Mesenchymal stem cell (in vitro differentiated cells and primary cell): ENCODE measurements around the gene CHST14.

ENCODE experiments used
- DNase-seq: peaks from one replicate; pipeline ENCODE4 v3.0.0-alpha.2; 2013
- H2AFZ ChIP-seq: one replicate; pipeline ENCODE4 v1.6.1; 2013; ENCODE audit warnings: low read depth, mild to moderate bottlenecking, control low read depth, inconsistent platforms, low read length, moderate library complexity
- H2AK5ac ChIP-seq: 2 replicates; pipeline ENCODE4 v1.6.1; 2013; ENCODE audit warnings: low read length, moderate library complexity, mild to moderate bottlenecking, inconsistent platforms; ENCODE audit not compliant: severe bottlenecking
- H2BK120ac ChIP-seq: one replicate; pipeline ENCODE4 v1.6.1; 2013; ENCODE audit warnings: low read depth, mild to moderate bottlenecking, inconsistent platforms, low read length, moderate library complexity
- H2BK12ac ChIP-seq, 2 experiments: one replicate each; pipeline ENCODE4 v1.6.1; 2013; ENCODE audit warnings: inconsistent platforms in 2 of 2, low read length in 2 of 2, mild to moderate bottlenecking in 2 of 2, moderate library complexity in 2 of 2, control low read depth in 1 of 2
- H2BK15ac ChIP-seq: one replicate; pipeline ENCODE4 v1.6.1; 2013; ENCODE audit warnings: mild to moderate bottlenecking, low read depth, inconsistent platforms; ENCODE audit not compliant: poor library complexity, severe bottlenecking
- H2BK5ac ChIP-seq: 2 replicates; pipeline ENCODE4 v1.6.1; 2013; ENCODE audit warnings: low read depth, mild to moderate bottlenecking, low read length, control low read depth, inconsistent platforms; ENCODE audit not compliant: poor library complexity, severe bottlenecking
- H3K14ac ChIP-seq, 2 experiments: one replicate each; pipeline ENCODE4 v1.6.1; 2013; ENCODE audit warnings: inconsistent platforms in 2 of 2, low read length in 2 of 2, control low read depth in 1 of 2, mild to moderate bottlenecking in 1 of 2, moderate library complexity in 1 of 2
- H3K18ac ChIP-seq, 2 experiments: one replicate each; pipeline ENCODE4 v1.6.1; 2013; ENCODE audit warnings: inconsistent platforms in 2 of 2, low read length in 2 of 2, control low read depth in 1 of 2, low read depth in 1 of 2, mild to moderate bottlenecking in 1 of 2
- H3K23ac ChIP-seq, 2 experiments: one replicate each; pipeline ENCODE4 v1.6.1; 2013; ENCODE audit warnings: inconsistent platforms in 2 of 2, low read length in 2 of 2, mild to moderate bottlenecking in 2 of 2, moderate library complexity in 2 of 2, control low read depth in 1 of 2
- H3K27ac ChIP-seq: 2 replicates; pipeline ENCODE4 v1.5.1; 2013; ENCODE audit warnings: mild to moderate bottlenecking, moderate library complexity, low read length, control low read depth, inconsistent platforms; ENCODE audit not compliant: poor library complexity, severe bottlenecking
- H3K27me3 ChIP-seq, 2 experiments: 2 replicates each; pipeline versions ENCODE4 v1.6.1 to v1.7.0; 2013; ENCODE audit warnings: low read length in 2 of 2, mild to moderate bottlenecking in 2 of 2, moderate library complexity in 2 of 2, control low read depth in 1 of 2, inconsistent platforms in 1 of 2; ENCODE audit not compliant: control insufficient read depth in 1 of 2, insufficient read depth in 1 of 2
- H3K36me3 ChIP-seq, 2 experiments: 2 replicates each; pipeline versions ENCODE4 v1.6.1 to v1.7.0; 2013; ENCODE audit warnings: low read length in 2 of 2, control low read depth in 1 of 2, inconsistent platforms in 1 of 2, low read depth in 1 of 2, mild to moderate bottlenecking in 1 of 2; ENCODE audit not compliant: insufficient read depth in 2 of 2, control insufficient read depth in 1 of 2
- H3K4ac ChIP-seq, 2 experiments: one replicate each; pipeline ENCODE4 v1.6.1; 2013; ENCODE audit warnings: inconsistent platforms in 2 of 2, low read length in 2 of 2, mild to moderate bottlenecking in 2 of 2, moderate library complexity in 2 of 2, control low read depth in 1 of 2, low read depth in 1 of 2
- H3K4me1 ChIP-seq: 2 replicates; pipeline ENCODE4 v1.6.1; 2013; ENCODE audit warnings: low read depth, low read length, control low read depth; ENCODE audit not compliant: control insufficient read depth, insufficient read depth
- H3K4me2 ChIP-seq: 2 replicates; pipeline ENCODE4 v1.6.1; 2013; ENCODE audit warnings: low read length, mild to moderate bottlenecking, inconsistent platforms; ENCODE audit not compliant: poor library complexity, severe bottlenecking
- H3K4me3 ChIP-seq, 2 experiments: 2 replicates each; pipeline versions ENCODE4 v1.5.1 to v1.7.0; 2013; ENCODE audit warnings: low read length in 2 of 2, mild to moderate bottlenecking in 2 of 2, control low read depth in 1 of 2, low read depth in 1 of 2; ENCODE audit not compliant: insufficient read depth in 1 of 2
- H3K79me1 ChIP-seq: replicated peaks from 2 replicates; pipeline ENCODE4 v1.6.1; 2013; ENCODE audit warnings: mild to moderate bottlenecking, control low read depth, low read length, inconsistent platforms; ENCODE audit not compliant: poor library complexity, severe bottlenecking
- H3K9ac ChIP-seq: 2 replicates; pipeline ENCODE4 v1.7.0; 2013; ENCODE audit warnings: mild to moderate bottlenecking, low read length, moderate library complexity
- H3K9me3 ChIP-seq: 2 replicates; pipeline ENCODE4 v1.7.0; 2013; ENCODE audit warnings: mild to moderate bottlenecking, low read length; ENCODE audit not compliant: control insufficient read depth
- H4K8ac ChIP-seq: one replicate; pipeline ENCODE4 v1.6.1; 2013; ENCODE audit warnings: inconsistent platforms, mild to moderate bottlenecking, low read length, moderate library complexity
- H4K91ac ChIP-seq: one replicate; pipeline ENCODE4 v1.6.1; 2013; ENCODE audit warnings: mild to moderate bottlenecking, low read length, inconsistent platforms
- WGBS: methylation state at CpG from one replicate; pipeline ENCODE4 v1.1.7; 2013; ENCODE audit warnings: mixed read lengths; 5-methylcytosine and 5-hydroxymethylcytosine counted together

Gene CHST14

GRCh38 chr15:40500568-40501330 lies 30.0 kb downstream of the CHST14 start:
- 95% methylated on average over 4 of the region's 4 CpGs for WGBS
- Histone ChIP-seq H3K79me1 (no peaks in the 10 kb centered on the region), H4K91ac (no peak overlapping the region), H3K9ac (peak overlapping the region; percentile 58), H4K8ac (no peak overlapping the region), H3K4ac (no peak overlapping the region), H2BK12ac (no peak overlapping the region), H2BK5ac (no peak overlapping the region), H3K14ac (no peak overlapping the region), H2AFZ (no peak overlapping the region), H3K23ac (no peak overlapping the region), H3K27ac (no peak overlapping the region), H2AK5ac (no peak overlapping the region), H3K36me3 (no peaks in the 10 kb centered on the region), H3K4me2 (no peak overlapping the region), H3K27me3 (peaks cover 14 to 22% of the 10 kb centered on the region in 2 experiments), H3K9me3 (no peaks in the 10 kb centered on the region), H3K4me3 (no peak overlapping the region), H3K18ac (no peak overlapping the region), H3K4me1 (peaks cover 1% of the 10 kb centered on the region), H2BK15ac (no peak overlapping the region), H2BK120ac (no peak overlapping the region)
- no peak for DNase-seq

GRCh38 chr15:40501487-40501886 lies 30.7 kb downstream of the CHST14 start:
- WGBS = 73% methylated on average over 6 of the region's 6 CpGs

GRCh38 chr15:40506964-40507571 lies 36.3 kb downstream of the CHST14 start:
- Histone ChIP-seq H3K9ac (peak overlapping the region; percentile 43), H2BK120ac (peak overlapping the region; percentile 79), H2AK5ac (no peak overlapping the region), H2BK12ac (peak overlapping the region; percentile 39 to 63), H3K14ac (no peak overlapping the region), H3K4me2 (peak overlapping the region; percentile 95), H3K4me3 (peak overlapping the region in 1 of 2 experiments; percentile 68), H3K79me1 (no peaks in the 10 kb centered on the region), H2AFZ (peak overlapping the region; percentile 93), H3K27ac (no peak overlapping the region), H4K91ac (peak overlapping the region; percentile 68), H3K9me3 (no peaks in the 10 kb centered on the region), H3K4me1 (peaks cover 16% of the 10 kb centered on the region), H3K23ac (no peak overlapping the region), H2BK5ac (no peak overlapping the region), H3K4ac (peak overlapping the region in 1 of 2 experiments; percentile 37), H3K27me3 (peaks cover 14 to 29% of the 10 kb centered on the region in 2 experiments), H3K18ac (peak overlapping the region; percentile 62 to 93), H2BK15ac (no peak overlapping the region), H3K36me3 (no peaks in the 10 kb centered on the region), H4K8ac (peak overlapping the region; percentile 98)
- peak; percentile 85 for DNase-seq
- 4% methylated on average over 28 of the region's 30 CpGs for WGBS

More at GRCh38 chr15:40501487-40501886, 30.7 kb downstream of the CHST14 start:
- H3K4me2 ChIP-seq = no peak overlapping the region
- no peak overlapping the region for H2BK12ac ChIP-seq
- no peak overlapping the region for H2BK120ac ChIP-seq
- H3K23ac ChIP-seq = no peak overlapping the region
- H3K36me3 ChIP-seq = no peaks in the 10 kb centered on the region
- no peak for DNase-seq
- no peak overlapping the region for H3K9ac ChIP-seq
- H3K27me3 ChIP-seq = peaks cover 14 to 20% of the 10 kb centered on the region in 2 experiments
- H4K91ac ChIP-seq = no peak overlapping the region
- H3K4me3 ChIP-seq = no peak overlapping the region
- no peaks in the 10 kb centered on the region for H3K9me3 ChIP-seq
- no peak overlapping the region for H2AK5ac ChIP-seq
- no peaks in the 10 kb centered on the region for H3K79me1 ChIP-seq
- H2BK15ac ChIP-seq = no peak overlapping the region
- H3K14ac ChIP-seq = no peak overlapping the region
- no peak overlapping the region for H2AFZ ChIP-seq
- no peak overlapping the region for H3K27ac ChIP-seq
- no peak overlapping the region for H3K18ac ChIP-seq
- no peak overlapping the region for H3K4ac ChIP-seq
- H2BK5ac ChIP-seq = no peak overlapping the region
- H3K4me1 ChIP-seq = peaks cover 1% of the 10 kb centered on the region
- no peak overlapping the region for H4K8ac ChIP-seq

- H3K27ac ChIP-seq = no peak overlapping the region
- H2BK120ac ChIP-seq = no peak overlapping the region
- H2AK5ac ChIP-seq = no peak overlapping the region
- no peak overlapping the region for H2BK12ac ChIP-seq
- no peak overlapping the region for H4K8ac ChIP-seq
- no peaks in the 10 kb centered on the region for H3K9me3 ChIP-seq
- no peaks in the 10 kb centered on the region for H3K79me1 ChIP-seq
- no peak overlapping the region for H3K9ac ChIP-seq
- no peak overlapping the region for H2BK5ac ChIP-seq
- no peak overlapping the region for H4K91ac ChIP-seq
- no CpG with 5 or more reads among the region's 1 CpG for WGBS
- no peak overlapping the region for H3K4ac ChIP-seq
- H3K4me2 ChIP-seq = no peak overlapping the region
- H3K4me1 ChIP-seq = peaks cover 17% of the 10 kb centered on the region
- no peak overlapping the region for H3K18ac ChIP-seq
- no peaks in the 10 kb centered on the region for H3K36me3 ChIP-seq
- no peak overlapping the region for H3K23ac ChIP-seq
- no peak overlapping the region for H2AFZ ChIP-seq
- no peak overlapping the region for H3K14ac ChIP-seq
- no peak overlapping the region for H2BK15ac ChIP-seq
- H3K4me3 ChIP-seq = no peak overlapping the region
- peaks cover 14 to 26% of the 10 kb centered on the region in 2 experiments for H3K27me3 ChIP-seq
- DNase-seq = no peak
These were observed 37.4 kb downstream of the CHST14 start for GRCh38 chr15:40508216-40508615.
